ENCODE results near the gene PLN.

Gene PLN

GRCh38 chr6:118589649-118590365 lies 41.7 kb downstream of the PLN start:
- no peak overlapping the region for H3K4me3 Mint-ChIP-seq
- peak overlapping the region; percentile 52 for H3K27ac Mint-ChIP-seq (ENCODE audit: low read depth)
- no peak for ATAC-seq (replicated peaks; ENCODE audit: extremely low read depth, poor library complexity, severe bottlenecking)
- no peak for DNase-seq (ENCODE audit: low spot score in 2 of 2)
- H3K9me3 Mint-ChIP-seq = no peaks in the 10 kb centered on the region
- peaks cover 11% of the 10 kb centered on the region for H3K36me3 Mint-ChIP-seq (ENCODE audit: insufficient read depth)
- H3K27me3 Mint-ChIP-seq = no peaks in the 10 kb centered on the region
- H3K4me1 Mint-ChIP-seq = peaks cover 33% of the 10 kb centered on the region

GRCh38 chr6:118591897-118592296 lies 43.8 kb downstream of the PLN start:
- H3K4me3 Mint-ChIP-seq = no peak overlapping the region
- no peaks in the 10 kb centered on the region for H3K9me3 Mint-ChIP-seq
- H3K27me3 Mint-ChIP-seq = no peaks in the 10 kb centered on the region
- no peak overlapping the region for H3K27ac Mint-ChIP-seq (ENCODE audit: low read depth)
- peaks cover 11% of the 10 kb centered on the region for H3K36me3 Mint-ChIP-seq (ENCODE audit: insufficient read depth)
- H3K4me1 Mint-ChIP-seq = peaks cover 40% of the 10 kb centered on the region
- no peak for DNase-seq (ENCODE audit: low spot score in 2 of 2)
- no peak for ATAC-seq (replicated peaks; ENCODE audit: extremely low read depth, poor library complexity, severe bottlenecking)

GRCh38 chr6:118594877-118595276 lies 46.8 kb downstream of the PLN start:
- Mint-ChIP-seq H3K27ac (ENCODE audit: low read depth) (no peak overlapping the region), H3K4me3 (no peak overlapping the region), H3K4me1 (peaks cover 47% of the 10 kb centered on the region), H3K9me3 (no peaks in the 10 kb centered on the region), H3K27me3 (no peaks in the 10 kb centered on the region), H3K36me3 (ENCODE audit: insufficient read depth) (peaks cover 9% of the 10 kb centered on the region)
- ATAC-seq (replicated peaks; ENCODE audit: extremely low read depth, poor library complexity, severe bottlenecking) (no peak), DNase-seq (ENCODE audit: low spot score in 2 of 2) (no peak)

GRCh38 chr6:118596774-118597320 lies 48.8 kb downstream of the PLN start:
- no peak for DNase-seq (ENCODE audit: low spot score in 2 of 2)
- peak overlapping the region; percentile 60 for H3K27ac Mint-ChIP-seq (ENCODE audit: low read depth)
- H3K36me3 Mint-ChIP-seq (ENCODE audit: insufficient read depth) = peaks cover 1% of the 10 kb centered on the region
- ATAC-seq (replicated peaks; ENCODE audit: extremely low read depth, poor library complexity, severe bottlenecking) = no peak
- no peaks in the 10 kb centered on the region for H3K27me3 Mint-ChIP-seq
- peaks cover 34% of the 10 kb centered on the region for H3K4me1 Mint-ChIP-seq
- H3K9me3 Mint-ChIP-seq = no peaks in the 10 kb centered on the region
- H3K4me3 Mint-ChIP-seq = no peak overlapping the region

- no peaks in the 10 kb centered on the region for H3K9me3 Mint-ChIP-seq
- no peak overlapping the region for H3K4me3 Mint-ChIP-seq
- DNase-seq (ENCODE audit: low spot score in 2 of 2) (no peak), ATAC-seq (replicated peaks; ENCODE audit: extremely low read depth, poor library complexity, severe bottlenecking) (no peak)
- H3K27me3 Mint-ChIP-seq = no peaks in the 10 kb centered on the region
- peaks cover 34% of the 10 kb centered on the region for H3K4me1 Mint-ChIP-seq
- no peak overlapping the region for H3K27ac Mint-ChIP-seq (ENCODE audit: low read depth)
- H3K36me3 Mint-ChIP-seq (ENCODE audit: insufficient read depth) = peaks cover 3% of the 10 kb centered on the region
Measured at GRCh38 chr6:118597636-118598035, 49.5 kb downstream of the PLN start.

GRCh38 chr6:118598324-118598723 lies 50.2 kb downstream of the PLN start:
- H3K4me1 Mint-ChIP-seq = peaks cover 34% of the 10 kb centered on the region
- peaks cover 3% of the 10 kb centered on the region for H3K36me3 Mint-ChIP-seq (ENCODE audit: insufficient read depth)
- ATAC-seq (replicated peaks; ENCODE audit: extremely low read depth, poor library complexity, severe bottlenecking) (no peak), DNase-seq (ENCODE audit: low spot score in 2 of 2) (no peak)
- H3K4me3 Mint-ChIP-seq = no peak overlapping the region
- H3K9me3 Mint-ChIP-seq = no peaks in the 10 kb centered on the region
- no peak overlapping the region for H3K27ac Mint-ChIP-seq (ENCODE audit: low read depth)
- no peaks in the 10 kb centered on the region for H3K27me3 Mint-ChIP-seq

GRCh38 chr6:118602300-118602699 lies 54.2 kb downstream of the PLN start:
- Mint-ChIP-seq H3K4me3 (no peak overlapping the region), H3K36me3 (ENCODE audit: insufficient read depth) (peaks cover 3% of the 10 kb centered on the region), H3K27me3 (no peaks in the 10 kb centered on the region), H3K9me3 (no peaks in the 10 kb centered on the region), H3K4me1 (peaks cover 38% of the 10 kb centered on the region), H3K27ac (ENCODE audit: low read depth) (no peak overlapping the region)
- ATAC-seq (replicated peaks; ENCODE audit: extremely low read depth, poor library complexity, severe bottlenecking) (no peak), DNase-seq (ENCODE audit: low spot score in 2 of 2) (no peak)

- Mint-ChIP-seq H3K36me3 (ENCODE audit: insufficient read depth) (peaks cover 3% of the 10 kb centered on the region), H3K4me3 (no peak overlapping the region), H3K27ac (ENCODE audit: low read depth) (no peak overlapping the region), H3K9me3 (no peaks in the 10 kb centered on the region), H3K4me1 (peaks cover 37% of the 10 kb centered on the region), H3K27me3 (no peaks in the 10 kb centered on the region)
- ATAC-seq (replicated peaks; ENCODE audit: extremely low read depth, poor library complexity, severe bottlenecking) (no peak), DNase-seq (ENCODE audit: low spot score in 2 of 2) (no peak)
Measured at GRCh38 chr6:118603372-118603771, 55.3 kb downstream of the PLN start.

- H3K27ac Mint-ChIP-seq (ENCODE audit: low read depth) = no peak overlapping the region
- H3K4me1 Mint-ChIP-seq = peaks cover 47% of the 10 kb centered on the region
- H3K36me3 Mint-ChIP-seq (ENCODE audit: insufficient read depth) = peaks cover 4% of the 10 kb centered on the region
- ATAC-seq (replicated peaks; ENCODE audit: extremely low read depth, poor library complexity, severe bottlenecking) (no peak), DNase-seq (ENCODE audit: low spot score in 2 of 2) (no peak)
- no peaks in the 10 kb centered on the region for H3K27me3 Mint-ChIP-seq
- no peak overlapping the region for H3K4me3 Mint-ChIP-seq
- H3K9me3 Mint-ChIP-seq = no peaks in the 10 kb centered on the region
Measured at GRCh38 chr6:118606268-118606667, 58.2 kb downstream of the PLN start.

GRCh38 chr6:118606858-118607257 lies 58.8 kb downstream of the PLN start:
- peaks cover 53% of the 10 kb centered on the region for H3K4me1 Mint-ChIP-seq
- no peak overlapping the region for H3K27ac Mint-ChIP-seq (ENCODE audit: low read depth)
- no peak for DNase-seq (ENCODE audit: low spot score in 2 of 2)
- H3K27me3 Mint-ChIP-seq = no peaks in the 10 kb centered on the region
- ATAC-seq (replicated peaks; ENCODE audit: extremely low read depth, poor library complexity, severe bottlenecking) = no peak
- no peak overlapping the region for H3K4me3 Mint-ChIP-seq
- H3K9me3 Mint-ChIP-seq = no peaks in the 10 kb centered on the region
- H3K36me3 Mint-ChIP-seq (ENCODE audit: insufficient read depth) = peaks cover 5% of the 10 kb centered on the region
